HG03521 (cell line): ENCODE results near the gene RNF11.
A peak's percentile ranks its signal among the peaks of the same experiment; 100 is the strongest.

Experiments
- ATAC-seq: cut with Tn5 transposase; IDR thresholded peaks from one replicate; pipeline ENCODE4 v1.9.1; 2021; ENCODE audit warnings: mild to moderate bottlenecking, moderate library complexity; ENCODE audit not compliant: unreplicated experiment

Gene RNF11

GRCh38 chr1:51263147-51263877, 27.2 kb downstream of the RNF11 start:
- ATAC-seq = no peak

GRCh38 chr1:51264451-51264850, 28.4 kb downstream of the RNF11 start:
- ATAC-seq = no peak

GRCh38 chr1:51265618-51266017, 29.5 kb downstream of the RNF11 start:
- ATAC-seq = no peak

- no peak for ATAC-seq
Observed at GRCh38 chr1:51266181-51266580, 30.1 kb downstream of the RNF11 start.

GRCh38 chr1:51266791-51267190, 30.7 kb downstream of the RNF11 start:
- no peak for ATAC-seq

GRCh38 chr1:51268634-51269033, 32.6 kb downstream of the RNF11 start:
- no peak for ATAC-seq

GRCh38 chr1:51270751-51271150, 34.7 kb downstream of the RNF11 start:
- ATAC-seq = no peak

GRCh38 chr1:51272916-51273315, 36.8 kb downstream of the RNF11 start:
- ATAC-seq = no peak

GRCh38 chr1:51274676-51275075, 38.6 kb downstream of the RNF11 start:
- ATAC-seq = no peak

- no peak for ATAC-seq
Observed at GRCh38 chr1:51276286-51276685, 40.2 kb downstream of the RNF11 start.

- ATAC-seq = no peak
Observed at GRCh38 chr1:51280321-51280978, 44.4 kb downstream of the RNF11 start.

GRCh38 chr1:51281807-51282206, 45.7 kb downstream of the RNF11 start:
- ATAC-seq = no peak

- ATAC-seq = no peak
Observed at GRCh38 chr1:51282605-51283004, 46.5 kb downstream of the RNF11 start.

GRCh38 chr1:51283979-51284378, 47.9 kb downstream of the RNF11 start:
- no peak for ATAC-seq

GRCh38 chr1:51284487-51284954, 48.4 kb downstream of the RNF11 start:
- peak; percentile 50 for ATAC-seq

GRCh38 chr1:51285055-51285454, 49.0 kb downstream of the RNF11 start:
- ATAC-seq = peak; percentile 89

- ATAC-seq = no peak
Observed at GRCh38 chr1:51287966-51288365, 51.9 kb downstream of the RNF11 start.

GRCh38 chr1:51288578-51288977, 52.5 kb downstream of the RNF11 start:
- ATAC-seq = no peak

- ATAC-seq = no peak
Observed at GRCh38 chr1:51289676-51290488, 53.8 kb downstream of the RNF11 start.

GRCh38 chr1:51290489-51290847, 54.4 kb downstream of the RNF11 start:
- no peak for ATAC-seq

GRCh38 chr1:51293898-51294515, 57.9 kb downstream of the RNF11 start:
- ATAC-seq = no peak
